WTC11 (cell line): ENCODE data around the gene VGLL3. TPM values are rescaled to one million over a fixed set of nuclear protein-coding genes. Genes with fewer than 3 reads are reported as not detected.

ENCODE experiments used
- ATAC-seq: fragments of 200-7000 bp; cut with Tn5 transposase; 2 replicates; pipeline ENCODE4 v1.10.0; 2021; ENCODE audit warnings: mild to moderate bottlenecking, moderate library complexity
- CTCF ChIA-PET: fragments of 300-600 bp; sonication (Branson Sonifier 250); formaldehyde crosslinking; loops from one replicate; lab custom pipeline; 2021; ENCODE audit warnings: antibody characterized with exemption; lab: Charles Lee
- POLR2A ChIA-PET: fragments of 350-600 bp; sonication (Branson Sonifier 250); formaldehyde crosslinking; loops from one replicate; lab custom pipeline; 2021; ENCODE audit warnings: antibody characterized with exemption; lab: Charles Lee
- DNase-seq: peaks from one replicate; pipeline ENCODE4 v3.0.0; 2021; ENCODE audit warnings: low spot score
- H3K27ac Mint-ChIP-seq: 2 replicates; pipeline ENCODE4 v1.8.0; 2021; ENCODE audit warnings: mixed read lengths
- H3K27me3 Mint-ChIP-seq: 2 replicates; pipeline ENCODE4 v1.8.0; 2021; ENCODE audit warnings: low read depth, mild to moderate bottlenecking, moderate library complexity, mixed read lengths
- H3K36me3 Mint-ChIP-seq: 2 replicates; pipeline ENCODE4 v1.8.0; 2021; ENCODE audit warnings: mixed read lengths
- H3K4me1 Mint-ChIP-seq: 2 replicates; pipeline ENCODE4 v1.8.0; 2022; ENCODE audit warnings: mixed read lengths
- H3K4me3 Mint-ChIP-seq: 2 replicates; pipeline ENCODE4 v1.8.0; 2021; ENCODE audit warnings: mild to moderate bottlenecking, moderate library complexity, mixed read lengths
- H3K9me3 Mint-ChIP-seq: 2 replicates; pipeline ENCODE4 v1.8.0; 2021; ENCODE audit warnings: mixed read lengths
- ELF4 ChIP-seq: sonication (generic); formaldehyde crosslinking; IDR thresholded peaks from 2 replicates; pipeline ENCODE4 v1.8.1; 2022; ENCODE audit warnings: low read depth, mild to moderate bottlenecking, moderate library complexity, missing genetic modification reagents
- FOXK1 ChIP-seq: sonication (generic); formaldehyde crosslinking; IDR thresholded peaks from 2 replicates; pipeline ENCODE4 v1.8.0; 2022; ENCODE audit warnings: mild to moderate bottlenecking, moderate library complexity, missing genetic modification reagents
- FOXP1 ChIP-seq: sonication (generic); formaldehyde crosslinking; IDR thresholded peaks from 2 replicates; pipeline ENCODE4 v1.8.0; 2022; ENCODE audit warnings: missing genetic modification reagents, mild to moderate bottlenecking, moderate library complexity, borderline replicate concordance
- HMGA2 ChIP-seq: fragments of 250-450 bp; sonication (Bioruptor Pico); IDR thresholded peaks from 2 replicates; pipeline ENCODE4 v1.4.0; 2021; ENCODE audit warnings: mild to moderate bottlenecking, moderate library complexity
- KAT7 ChIP-seq: sonication (generic); formaldehyde crosslinking; IDR thresholded peaks from 2 replicates; pipeline ENCODE4 v1.8.1; 2023; ENCODE audit warnings: missing genetic modification reagents, mild to moderate bottlenecking, borderline replicate concordance
- MYBL2 ChIP-seq: sonication (generic); formaldehyde crosslinking; IDR thresholded peaks from 2 replicates; pipeline ENCODE4 v1.8.1; 2023; ENCODE audit warnings: mild to moderate bottlenecking, moderate library complexity, missing genetic modification reagents
- OVOL2 ChIP-seq: fragments of 250-450 bp; sonication (Bioruptor Pico); IDR thresholded peaks from 2 replicates; pipeline ENCODE4 v1.9.0; 2021; ENCODE audit warnings: mild to moderate bottlenecking, borderline replicate concordance
- PRRX2 ChIP-seq: fragments of 250-450 bp; sonication (Bioruptor Pico); IDR thresholded peaks from 2 replicates; pipeline ENCODE4 v1.8.0; 2021; ENCODE audit warnings: mild to moderate bottlenecking
- ZBTB21 ChIP-seq: sonication (generic); formaldehyde crosslinking; IDR thresholded peaks from 2 replicates; pipeline ENCODE4 v1.8.1; 2023; ENCODE audit warnings: mild to moderate bottlenecking, missing genetic modification reagents, borderline replicate concordance
- total RNA-seq: library from RNA; stranded (reverse); gene quantifications from 3 replicates; pipeline ENCODE4 v1.2.3, GENCODE V29; 2021
- TF ChIP-seq, protein P1 (sequence below): fragments of 250-450 bp; sonication (Bioruptor Pico); IDR thresholded peaks from 2 replicates; pipeline ENCODE4 v2.1.2; 2022; ENCODE audit warnings: mild to moderate bottlenecking, moderate library complexity
- TF ChIP-seq, protein P2 (sequence below): fragments of 250-450 bp; sonication (Bioruptor Pico); IDR thresholded peaks from 2 replicates; pipeline ENCODE4 v1.9.0; 2021; ENCODE audit warnings: moderate library complexity, mild to moderate bottlenecking, inconsistent platforms, borderline replicate concordance
- TF ChIP-seq, protein P3 (sequence below): sonication (generic); formaldehyde crosslinking; IDR thresholded peaks from 2 replicates; pipeline ENCODE4 v1.8.1; 2023; ENCODE audit warnings: mild to moderate bottlenecking, missing genetic modification reagents, borderline replicate concordance
- TF ChIP-seq, protein P4 (sequence below): sonication (generic); formaldehyde crosslinking; IDR thresholded peaks from 2 replicates; pipeline ENCODE4 v1.8.0; 2022; ENCODE audit warnings: mild to moderate bottlenecking, missing genetic modification reagents
- TF ChIP-seq, protein P5 (sequence below): fragments of 250-450 bp; sonication (Bioruptor Pico); IDR thresholded peaks from 2 replicates; pipeline ENCODE4 v1.9.0; 2021; ENCODE audit warnings: mild to moderate bottlenecking, borderline replicate concordance
- TF ChIP-seq, protein P6 (sequence below): sonication (generic); formaldehyde crosslinking; IDR thresholded peaks from 2 replicates; pipeline ENCODE4 v1.8.0; 2022; ENCODE audit warnings: mild to moderate bottlenecking, missing genetic modification reagents

VGLL3 gene
- total RNA-seq, 1 experiment from 2014 or later = 10.4 TPM

DNA sequence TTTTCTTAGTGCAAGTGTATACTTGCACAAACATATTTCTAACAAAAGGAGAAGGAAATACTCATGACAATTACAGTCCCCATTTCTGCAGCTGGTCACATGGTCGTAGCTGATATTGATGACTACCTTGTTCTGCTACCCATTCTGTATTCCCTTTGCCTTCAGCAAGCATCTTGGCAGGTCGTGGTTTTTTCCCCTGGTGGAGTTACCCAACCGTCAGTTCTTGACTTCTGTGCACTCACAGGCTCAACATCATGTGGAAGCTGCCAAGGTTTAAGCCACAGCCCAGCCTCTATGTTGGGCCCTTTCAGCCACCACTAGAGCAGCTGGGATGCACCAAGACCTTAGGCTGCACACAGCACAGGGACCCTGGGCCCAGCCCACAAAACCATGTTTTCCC lies 56.1 kb downstream of the VGLL3 start:
- Mint-ChIP-seq H3K27me3 (no peaks in the 10 kb centered on the region), H3K9me3 (peaks cover 8% of the 10 kb centered on the region), H3K27ac (no peak overlapping the region), H3K4me3 (no peak overlapping the region), H3K4me1 (peaks cover 8% of the 10 kb centered on the region), H3K36me3 (no peaks in the 10 kb centered on the region; the same call in 1 of the 2 replicates)
- ATAC-seq = no peak
- POLR2A ChIA-PET = interaction anchor here (0.9 kb wide), 1 partner anchor 23 kb away, joined by 3 read pairs; no protein-coding TSS in a partner anchor
- CTCF ChIA-PET = no interaction called here
- TF ChIP-seq FOXP1 (no peak), FOXK1 (CRISPR knock-in tag) (no peak), PRRX2 (no peak), ZBTB21 (no peak), KAT7 (CRISPR knock-in tag) (no peak), HMGA2 (CRISPR knock-in tag) (no peak)
- TF ChIP-seq, protein P1, sequence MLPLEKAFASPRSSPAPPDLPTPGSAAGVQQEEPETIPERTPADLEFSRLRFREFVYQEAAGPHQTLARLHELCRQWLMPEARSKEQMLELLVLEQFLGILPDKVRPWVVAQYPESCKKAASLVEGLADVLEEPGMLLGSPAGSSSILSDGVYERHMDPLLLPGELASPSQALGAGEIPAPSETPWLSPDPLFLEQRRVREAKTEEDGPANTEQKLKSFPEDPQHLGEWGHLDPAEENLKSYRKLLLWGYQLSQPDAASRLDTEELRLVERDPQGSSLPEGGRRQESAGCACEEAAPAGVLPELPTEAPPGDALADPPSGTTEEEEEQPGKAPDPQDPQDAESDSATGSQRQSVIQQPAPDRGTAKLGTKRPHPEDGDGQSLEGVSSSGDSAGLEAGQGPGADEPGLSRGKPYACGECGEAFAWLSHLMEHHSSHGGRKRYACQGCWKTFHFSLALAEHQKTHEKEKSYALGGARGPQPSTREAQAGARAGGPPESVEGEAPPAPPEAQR (CRISPR knock-in tag) = no peak
- TF ChIP-seq, protein P2, sequence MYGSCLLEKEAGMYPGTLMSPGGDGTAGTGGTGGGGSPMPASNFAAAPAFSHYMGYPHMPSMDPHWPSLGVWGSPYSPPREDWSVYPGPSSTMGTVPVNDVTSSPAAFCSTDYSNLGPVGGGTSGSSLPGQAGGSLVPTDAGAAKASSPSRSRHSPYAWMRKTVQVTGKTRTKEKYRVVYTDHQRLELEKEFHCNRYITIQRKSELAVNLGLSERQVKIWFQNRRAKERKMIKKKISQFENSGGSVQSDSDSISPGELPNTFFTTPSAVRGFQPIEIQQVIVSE (CRISPR knock-in tag) = no peak
- TF ChIP-seq, protein P3, sequence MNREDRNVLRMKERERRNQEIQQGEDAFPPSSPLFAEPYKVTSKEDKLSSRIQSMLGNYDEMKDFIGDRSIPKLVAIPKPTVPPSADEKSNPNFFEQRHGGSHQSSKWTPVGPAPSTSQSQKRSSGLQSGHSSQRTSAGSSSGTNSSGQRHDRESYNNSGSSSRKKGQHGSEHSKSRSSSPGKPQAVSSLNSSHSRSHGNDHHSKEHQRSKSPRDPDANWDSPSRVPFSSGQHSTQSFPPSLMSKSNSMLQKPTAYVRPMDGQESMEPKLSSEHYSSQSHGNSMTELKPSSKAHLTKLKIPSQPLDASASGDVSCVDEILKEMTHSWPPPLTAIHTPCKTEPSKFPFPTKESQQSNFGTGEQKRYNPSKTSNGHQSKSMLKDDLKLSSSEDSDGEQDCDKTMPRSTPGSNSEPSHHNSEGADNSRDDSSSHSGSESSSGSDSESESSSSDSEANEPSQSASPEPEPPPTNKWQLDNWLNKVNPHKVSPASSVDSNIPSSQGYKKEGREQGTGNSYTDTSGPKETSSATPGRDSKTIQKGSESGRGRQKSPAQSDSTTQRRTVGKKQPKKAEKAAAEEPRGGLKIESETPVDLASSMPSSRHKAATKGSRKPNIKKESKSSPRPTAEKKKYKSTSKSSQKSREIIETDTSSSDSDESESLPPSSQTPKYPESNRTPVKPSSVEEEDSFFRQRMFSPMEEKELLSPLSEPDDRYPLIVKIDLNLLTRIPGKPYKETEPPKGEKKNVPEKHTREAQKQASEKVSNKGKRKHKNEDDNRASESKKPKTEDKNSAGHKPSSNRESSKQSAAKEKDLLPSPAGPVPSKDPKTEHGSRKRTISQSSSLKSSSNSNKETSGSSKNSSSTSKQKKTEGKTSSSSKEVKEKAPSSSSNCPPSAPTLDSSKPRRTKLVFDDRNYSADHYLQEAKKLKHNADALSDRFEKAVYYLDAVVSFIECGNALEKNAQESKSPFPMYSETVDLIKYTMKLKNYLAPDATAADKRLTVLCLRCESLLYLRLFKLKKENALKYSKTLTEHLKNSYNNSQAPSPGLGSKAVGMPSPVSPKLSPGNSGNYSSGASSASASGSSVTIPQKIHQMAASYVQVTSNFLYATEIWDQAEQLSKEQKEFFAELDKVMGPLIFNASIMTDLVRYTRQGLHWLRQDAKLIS (CRISPR knock-in tag) = no peak
- DNase-seq = no peak

DNA sequence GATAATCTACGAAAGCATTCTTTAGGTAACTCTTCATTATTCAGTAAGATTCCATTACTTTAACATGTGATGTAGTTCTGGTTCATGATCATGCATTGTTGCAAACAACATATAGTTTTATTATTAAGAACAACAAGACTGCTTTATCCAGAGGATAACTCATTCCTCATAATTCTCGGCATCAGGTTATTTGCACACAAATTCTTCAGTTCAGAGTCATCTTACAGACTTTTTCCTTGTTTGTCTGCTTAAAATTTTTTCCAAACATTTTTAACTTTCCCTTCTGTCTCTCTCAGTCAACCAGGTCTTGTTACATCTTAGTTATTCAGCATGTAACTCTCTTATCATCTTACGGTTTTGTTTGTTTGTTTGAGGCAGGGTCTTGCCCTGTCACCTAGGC lies 60.1 kb downstream of the VGLL3 start:
- Mint-ChIP-seq H3K27me3 (no peaks in the 10 kb centered on the region), H3K9me3 (peaks cover 6% of the 10 kb centered on the region), H3K4me3 (no peak overlapping the region), H3K36me3 (no peaks in the 10 kb centered on the region; the same call in 1 of the 2 replicates)
- ATAC-seq (no peak), DNase-seq (no peak)
- POLR2A ChIA-PET = no interaction called here
- CTCF ChIA-PET = no interaction called here
- TF ChIP-seq, protein P4, sequence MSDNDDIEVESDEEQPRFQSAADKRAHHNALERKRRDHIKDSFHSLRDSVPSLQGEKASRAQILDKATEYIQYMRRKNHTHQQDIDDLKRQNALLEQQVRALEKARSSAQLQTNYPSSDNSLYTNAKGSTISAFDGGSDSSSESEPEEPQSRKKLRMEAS (CRISPR knock-in tag) = no peak
- TF ChIP-seq, protein P1 (CRISPR knock-in tag) = no peak
- TF ChIP-seq, all 79 proteins: peak for 0
- Mint-ChIP-seq H3K4me1 (peaks cover 5% of the 10 kb centered on the region; the same call in 1 of the 2 replicates), H3K27ac (no peak overlapping the region)

DNA sequence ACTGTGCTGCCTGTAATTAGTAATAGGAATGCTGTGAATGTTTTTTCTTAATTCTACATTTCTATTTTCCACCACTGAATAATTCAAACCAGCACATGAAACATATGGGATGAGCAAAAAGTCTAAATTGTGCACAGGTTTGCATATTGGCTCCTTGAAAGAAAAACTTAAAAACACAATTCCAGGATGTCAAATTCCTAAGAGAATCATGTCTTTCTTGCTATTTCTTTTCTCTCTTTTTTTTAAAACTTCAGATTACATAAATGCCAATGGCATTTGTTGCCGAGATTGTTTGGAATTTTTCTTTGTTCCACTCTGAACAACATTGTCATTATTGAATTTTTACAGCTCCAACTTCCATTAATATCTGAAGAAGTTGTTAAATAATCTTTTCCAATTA lies 60.8 kb downstream of the VGLL3 start:
- Mint-ChIP-seq H3K27ac (no peak overlapping the region), H3K4me3 (no peak overlapping the region), H3K27me3 (no peaks in the 10 kb centered on the region), H3K9me3 (peaks cover 3% of the 10 kb centered on the region), H3K4me1 (peaks cover 6% of the 10 kb centered on the region)
- DNase-seq = no peak
- no peak for ATAC-seq
- CTCF ChIA-PET = no interaction called here
- TF ChIP-seq MYBL2 (CRISPR knock-in tag) (no peak), OVOL2 (CRISPR knock-in tag) (no peak), ELF4 (CRISPR knock-in tag) (no peak), KAT7 (CRISPR knock-in tag) (no peak)
- TF ChIP-seq, protein P5, sequence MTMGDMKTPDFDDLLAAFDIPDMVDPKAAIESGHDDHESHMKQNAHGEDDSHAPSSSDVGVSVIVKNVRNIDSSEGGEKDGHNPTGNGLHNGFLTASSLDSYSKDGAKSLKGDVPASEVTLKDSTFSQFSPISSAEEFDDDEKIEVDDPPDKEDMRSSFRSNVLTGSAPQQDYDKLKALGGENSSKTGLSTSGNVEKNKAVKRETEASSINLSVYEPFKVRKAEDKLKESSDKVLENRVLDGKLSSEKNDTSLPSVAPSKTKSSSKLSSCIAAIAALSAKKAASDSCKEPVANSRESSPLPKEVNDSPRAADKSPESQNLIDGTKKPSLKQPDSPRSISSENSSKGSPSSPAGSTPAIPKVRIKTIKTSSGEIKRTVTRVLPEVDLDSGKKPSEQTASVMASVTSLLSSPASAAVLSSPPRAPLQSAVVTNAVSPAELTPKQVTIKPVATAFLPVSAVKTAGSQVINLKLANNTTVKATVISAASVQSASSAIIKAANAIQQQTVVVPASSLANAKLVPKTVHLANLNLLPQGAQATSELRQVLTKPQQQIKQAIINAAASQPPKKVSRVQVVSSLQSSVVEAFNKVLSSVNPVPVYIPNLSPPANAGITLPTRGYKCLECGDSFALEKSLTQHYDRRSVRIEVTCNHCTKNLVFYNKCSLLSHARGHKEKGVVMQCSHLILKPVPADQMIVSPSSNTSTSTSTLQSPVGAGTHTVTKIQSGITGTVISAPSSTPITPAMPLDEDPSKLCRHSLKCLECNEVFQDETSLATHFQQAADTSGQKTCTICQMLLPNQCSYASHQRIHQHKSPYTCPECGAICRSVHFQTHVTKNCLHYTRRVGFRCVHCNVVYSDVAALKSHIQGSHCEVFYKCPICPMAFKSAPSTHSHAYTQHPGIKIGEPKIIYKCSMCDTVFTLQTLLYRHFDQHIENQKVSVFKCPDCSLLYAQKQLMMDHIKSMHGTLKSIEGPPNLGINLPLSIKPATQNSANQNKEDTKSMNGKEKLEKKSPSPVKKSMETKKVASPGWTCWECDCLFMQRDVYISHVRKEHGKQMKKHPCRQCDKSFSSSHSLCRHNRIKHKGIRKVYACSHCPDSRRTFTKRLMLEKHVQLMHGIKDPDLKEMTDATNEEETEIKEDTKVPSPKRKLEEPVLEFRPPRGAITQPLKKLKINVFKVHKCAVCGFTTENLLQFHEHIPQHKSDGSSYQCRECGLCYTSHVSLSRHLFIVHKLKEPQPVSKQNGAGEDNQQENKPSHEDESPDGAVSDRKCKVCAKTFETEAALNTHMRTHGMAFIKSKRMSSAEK = no peak
- TF ChIP-seq, protein P6, sequence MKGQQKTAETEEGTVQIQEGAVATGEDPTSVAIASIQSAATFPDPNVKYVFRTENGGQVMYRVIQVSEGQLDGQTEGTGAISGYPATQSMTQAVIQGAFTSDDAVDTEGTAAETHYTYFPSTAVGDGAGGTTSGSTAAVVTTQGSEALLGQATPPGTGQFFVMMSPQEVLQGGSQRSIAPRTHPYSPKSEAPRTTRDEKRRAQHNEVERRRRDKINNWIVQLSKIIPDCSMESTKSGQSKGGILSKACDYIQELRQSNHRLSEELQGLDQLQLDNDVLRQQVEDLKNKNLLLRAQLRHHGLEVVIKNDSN (CRISPR knock-in tag) = no peak
- TF ChIP-seq, all 79 proteins: peak for 0
- H3K36me3 Mint-ChIP-seq = no peaks in the 10 kb centered on the region
- POLR2A ChIA-PET = no interaction called here
